AG09319 (cell line): ENCODE data around the gene P2RX6.

ENCODE experiments used
- DNase-seq: peaks from one replicate; pipeline ENCODE4 v3.0.0-alpha.2; 2010; ENCODE audit warnings: low read depth; ENCODE audit errors: extremely low read depth
- CTCF ChIP-seq: IDR thresholded peaks from 2 replicates; pipeline ENCODE4 v1.5.1; 2011; ENCODE audit warnings: low read depth, mild to moderate bottlenecking, inconsistent platforms, low read length, moderate library complexity

Gene P2RX6

GRCh38 chr22:20989323-20990138 lies 25.4 kb upstream of the P2RX6 start:
- DNase-seq, result no peak
- TF ChIP-seq CTCF, result no peak

- DNase-seq, result no peak
- TF ChIP-seq CTCF, result no peak
These were observed 24.5 kb upstream of the P2RX6 start for GRCh38 chr22:20990184-20991180.

GRCh38 chr22:20991252-20992055 lies 23.5 kb upstream of the P2RX6 start:
- TF ChIP-seq CTCF, result no peak
- no peak for DNase-seq

- no peak for TF ChIP-seq CTCF
- DNase-seq, result no peak
These were observed 22.9 kb upstream of the P2RX6 start for GRCh38 chr22:20992056-20992442.

- TF ChIP-seq CTCF, result no peak
- no peak for DNase-seq
These were observed 22.3 kb upstream of the P2RX6 start for GRCh38 chr22:20992456-20993303.

- no peak for TF ChIP-seq CTCF
- DNase-seq, result no peak
These were observed 21.4 kb upstream of the P2RX6 start for GRCh38 chr22:20993304-20994127.
